Neutrophil (primary cell): Measurements from ENCODE around the gene PLEKHA7.
"Not testable (repeated sequence)": the region's sequence is repeated elsewhere in the genome, so short reads cannot be mapped to it uniquely, and the experiment has no call there.

Experiments used
- H3K27ac ChIP-seq: fragments of 200-600 bp; sonication (generic); 2 replicates; pipeline ENCODE4 v1.5.1; 2016; ENCODE audit warnings: mild to moderate bottlenecking, moderate library complexity
- H3K27me3 ChIP-seq: fragments of 200-600 bp; sonication (generic); 2 replicates; pipeline ENCODE4 v1.6.0; 2016; ENCODE audit warnings: mild to moderate bottlenecking
- H3K36me3 ChIP-seq: fragments of 200-600 bp; sonication (generic); 2 replicates; pipeline ENCODE4 v1.5.1; 2017
- H3K4me1 ChIP-seq, 2 experiments: fragments of 200-600 bp in 1 of 2; sonication (generic) in 1 of 2; 1 replicate in 1 of 2; 2 replicates in 1 of 2; pipeline versions ENCODE4 v1.5.1 to v1.6.1; 2013 to 2016; ENCODE audit warnings: low read depth in 1 of 2, low read length in 1 of 2, mild to moderate bottlenecking in 1 of 2, moderate library complexity in 1 of 2; ENCODE audit not compliant: control insufficient read depth in 1 of 2, insufficient read depth in 1 of 2
- H3K4me3 ChIP-seq, 2 experiments: fragments of 200-600 bp in 1 of 2; sonication (generic) in 1 of 2; 1 replicate in 1 of 2; 2 replicates in 1 of 2; pipeline ENCODE4 v1.5.1; 2013 to 2016; ENCODE audit warnings: low read depth in 1 of 2, low read length in 1 of 2, mild to moderate bottlenecking in 1 of 2, moderate library complexity in 1 of 2
- H3K9me3 ChIP-seq: fragments of 200-600 bp; sonication (generic); 2 replicates; pipeline ENCODE4 v1.5.1; 2016
- CTCF ChIP-seq: fragments of 200-600 bp; sonication (generic); IDR thresholded peaks from 2 replicates; pipeline ENCODE4 v1.5.1; 2016; ENCODE audit warnings: antibody characterized with exemption

The PLEKHA7 gene

GRCh38 chr11:16921019-16921418, 93.2 kb downstream of the PLEKHA7 start:
- Histone ChIP-seq H3K4me3 (no peak overlapping the region), H3K4me1 (peaks cover 26 to 36% of the 10 kb centered on the region in 2 experiments), H3K9me3 (no peaks in the 10 kb centered on the region), H3K36me3 (no peaks in the 10 kb centered on the region), H3K27ac (no peak overlapping the region), H3K27me3 (peaks cover 47% of the 10 kb centered on the region)
- TF ChIP-seq CTCF = no peak

DNA sequence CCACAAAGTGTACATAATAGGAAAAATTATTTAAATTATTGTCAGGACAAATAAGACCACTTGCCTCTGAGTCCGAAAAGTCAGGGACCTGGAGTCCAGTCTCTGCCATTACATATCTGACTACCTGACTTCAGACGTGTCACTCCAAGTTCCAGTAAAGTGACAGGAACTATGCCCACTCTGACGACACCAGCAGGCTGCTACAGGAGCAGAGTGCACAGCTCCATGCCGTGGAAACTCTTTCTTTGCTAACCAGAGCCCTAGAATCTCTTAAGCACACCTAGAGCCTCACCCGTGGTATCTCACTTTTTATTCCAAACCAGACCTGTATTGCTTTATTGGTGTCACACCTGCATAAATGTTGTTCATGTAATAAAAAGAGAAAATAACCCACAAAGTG, 93.7 kb downstream of the PLEKHA7 start:
- no peak for TF ChIP-seq CTCF
- H3K27ac ChIP-seq = no peak overlapping the region
- peaks cover 42% of the 10 kb centered on the region for H3K27me3 ChIP-seq
- H3K36me3 ChIP-seq = no peaks in the 10 kb centered on the region
- H3K4me3 ChIP-seq = no peak overlapping the region
- H3K4me1 ChIP-seq = peaks cover 26 to 32% of the 10 kb centered on the region in 2 experiments
- no peaks in the 10 kb centered on the region for H3K9me3 ChIP-seq

GRCh38 chr11:16918543-16919182, 95.6 kb downstream of the PLEKHA7 start:
- H3K27me3 ChIP-seq = peaks cover 23% of the 10 kb centered on the region
- H3K9me3 ChIP-seq, H3K36me3 ChIP-seq, H3K4me3 ChIP-seq: not testable (repeated sequence)
- peaks cover 23 to 24% of the 10 kb centered on the region in 2 experiments for H3K4me1 ChIP-seq
- H3K27ac ChIP-seq = peak overlapping the region; percentile 67

GRCh38 chr11:16917941-16918340, 96.3 kb downstream of the PLEKHA7 start:
- H3K27ac ChIP-seq = peak overlapping the region; percentile 67
- no peaks in the 10 kb centered on the region for H3K36me3 ChIP-seq
- peaks cover 23 to 24% of the 10 kb centered on the region in 2 experiments for H3K4me1 ChIP-seq
- no peak overlapping the region for H3K4me3 ChIP-seq
- no peaks in the 10 kb centered on the region for H3K9me3 ChIP-seq
- TF ChIP-seq CTCF = no peak
- peaks cover 16% of the 10 kb centered on the region for H3K27me3 ChIP-seq

- Histone ChIP-seq H3K4me1 (peaks cover 5 to 6% of the 10 kb centered on the region in 2 experiments), H3K4me3 (no peak overlapping the region), H3K36me3 (no peaks in the 10 kb centered on the region), H3K9me3 (no peaks in the 10 kb centered on the region), H3K27me3 (no peaks in the 10 kb centered on the region), H3K27ac (no peak overlapping the region)
- no peak for TF ChIP-seq CTCF
These were observed 101.5 kb downstream of the PLEKHA7 start for GRCh38 chr11:16912692-16913111.

- Histone ChIP-seq H3K4me1 (no peaks in the 10 kb centered on the region), H3K27ac (no peak overlapping the region), H3K4me3 (no peak overlapping the region), H3K36me3 (no peaks in the 10 kb centered on the region), H3K9me3 (no peaks in the 10 kb centered on the region), H3K27me3 (no peaks in the 10 kb centered on the region)
- TF ChIP-seq CTCF = no peak
These were observed 102.6 kb downstream of the PLEKHA7 start for GRCh38 chr11:16911658-16912057.
